Chondrocyte (in vitro differentiated cells): ENCODE data around the gene IQCK. TPM values are rescaled to one million over a fixed set of nuclear protein-coding genes. Genes with fewer than 3 reads are reported as not detected.
A peak's percentile ranks its signal among the peaks of the same experiment; 100 is the strongest.

ENCODE experiments used
- DNase-seq: peaks from one replicate; pipeline ENCODE4 v3.0.0; 2021; ENCODE audit warnings: mixed read lengths, low spot score
- H3K27ac Mint-ChIP-seq: one replicate; pipeline ENCODE4 v1.8.0; 2021; ENCODE audit warnings: mild to moderate bottlenecking, moderate library complexity, mixed read lengths; ENCODE audit not compliant: unreplicated experiment
- H3K27me3 Mint-ChIP-seq: 2 replicates; pipeline ENCODE4 v1.8.0; 2021; ENCODE audit warnings: low read depth, mixed read lengths
- H3K36me3 Mint-ChIP-seq: 2 replicates; pipeline ENCODE4 v1.8.0; 2021; ENCODE audit warnings: low read depth, mixed read lengths
- H3K4me1 Mint-ChIP-seq: 2 replicates; pipeline ENCODE4 v1.8.0; 2021; ENCODE audit warnings: low read depth, mild to moderate bottlenecking, mixed read lengths
- H3K4me3 Mint-ChIP-seq: one replicate; pipeline ENCODE4 v1.8.0; 2021; ENCODE audit warnings: mild to moderate bottlenecking, moderate library complexity, mixed read lengths; ENCODE audit not compliant: unreplicated experiment
- H3K9me3 Mint-ChIP-seq: 2 replicates; pipeline ENCODE4 v1.8.0; 2021; ENCODE audit warnings: low read depth, mixed read lengths
- total RNA-seq: library from RNA; stranded (reverse); gene quantifications from 3 replicates; pipeline ENCODE4 v1.2.1, GENCODE V29; 2021
- TF ChIP-seq, protein P1 (sequence below): fragments of 200-600 bp; sonication (generic); IDR thresholded peaks from 2 replicates; pipeline ENCODE4 v1.5.0; 2021; ENCODE audit warnings: antibody characterized with exemption, mild to moderate bottlenecking, moderate library complexity

The IQCK gene
- total RNA-seq, 1 donor from 2014 or later, result 3.8 TPM

DNA sequence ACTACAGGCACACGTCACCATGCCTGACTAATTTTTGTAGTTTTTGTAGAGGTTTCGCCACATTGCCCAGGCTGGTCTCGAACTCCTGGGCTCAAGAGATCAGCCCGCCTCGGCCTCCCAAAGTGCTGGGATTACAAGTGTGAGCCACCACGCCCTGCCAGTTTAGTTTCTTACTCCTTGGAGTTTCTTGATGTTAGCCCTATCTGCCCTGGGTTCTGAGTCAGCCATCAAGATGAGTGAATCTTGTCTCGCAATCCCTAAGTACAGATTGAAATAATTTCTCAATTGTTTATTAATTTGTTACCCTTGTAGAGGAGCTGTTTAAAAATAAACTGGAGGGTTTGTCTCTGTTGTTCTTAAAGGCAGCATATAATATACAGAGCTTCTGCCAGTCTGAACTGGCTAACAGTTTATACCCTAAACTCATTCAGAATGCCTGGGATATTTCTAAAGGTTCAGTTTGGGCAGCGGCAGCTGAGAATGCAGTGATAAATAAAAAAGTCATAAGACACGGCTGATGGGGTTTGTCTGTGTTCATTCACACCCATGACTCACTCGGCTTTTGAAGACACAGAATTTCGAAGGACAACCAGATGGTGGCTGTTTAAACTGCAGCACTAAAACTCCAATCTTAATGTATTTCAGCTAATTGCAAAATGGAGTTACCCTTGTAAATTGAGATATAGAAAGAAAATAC is 127.0 kb downstream of the IQCK start:
- Mint-ChIP-seq H3K27me3 (no peaks in the 10 kb centered on the region), H3K9me3 (no peaks in the 10 kb centered on the region), H3K4me1 (peaks cover 6% of the 10 kb centered on the region), H3K36me3 (no peaks in the 10 kb centered on the region), H3K27ac (peak overlapping the region; percentile 74), H3K4me3 (no peak overlapping the region)
- no peak for DNase-seq
- TF ChIP-seq, protein P1, sequence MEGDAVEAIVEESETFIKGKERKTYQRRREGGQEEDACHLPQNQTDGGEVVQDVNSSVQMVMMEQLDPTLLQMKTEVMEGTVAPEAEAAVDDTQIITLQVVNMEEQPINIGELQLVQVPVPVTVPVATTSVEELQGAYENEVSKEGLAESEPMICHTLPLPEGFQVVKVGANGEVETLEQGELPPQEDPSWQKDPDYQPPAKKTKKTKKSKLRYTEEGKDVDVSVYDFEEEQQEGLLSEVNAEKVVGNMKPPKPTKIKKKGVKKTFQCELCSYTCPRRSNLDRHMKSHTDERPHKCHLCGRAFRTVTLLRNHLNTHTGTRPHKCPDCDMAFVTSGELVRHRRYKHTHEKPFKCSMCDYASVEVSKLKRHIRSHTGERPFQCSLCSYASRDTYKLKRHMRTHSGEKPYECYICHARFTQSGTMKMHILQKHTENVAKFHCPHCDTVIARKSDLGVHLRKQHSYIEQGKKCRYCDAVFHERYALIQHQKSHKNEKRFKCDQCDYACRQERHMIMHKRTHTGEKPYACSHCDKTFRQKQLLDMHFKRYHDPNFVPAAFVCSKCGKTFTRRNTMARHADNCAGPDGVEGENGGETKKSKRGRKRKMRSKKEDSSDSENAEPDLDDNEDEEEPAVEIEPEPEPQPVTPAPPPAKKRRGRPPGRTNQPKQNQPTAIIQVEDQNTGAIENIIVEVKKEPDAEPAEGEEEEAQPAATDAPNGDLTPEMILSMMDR, result no peak

DNA sequence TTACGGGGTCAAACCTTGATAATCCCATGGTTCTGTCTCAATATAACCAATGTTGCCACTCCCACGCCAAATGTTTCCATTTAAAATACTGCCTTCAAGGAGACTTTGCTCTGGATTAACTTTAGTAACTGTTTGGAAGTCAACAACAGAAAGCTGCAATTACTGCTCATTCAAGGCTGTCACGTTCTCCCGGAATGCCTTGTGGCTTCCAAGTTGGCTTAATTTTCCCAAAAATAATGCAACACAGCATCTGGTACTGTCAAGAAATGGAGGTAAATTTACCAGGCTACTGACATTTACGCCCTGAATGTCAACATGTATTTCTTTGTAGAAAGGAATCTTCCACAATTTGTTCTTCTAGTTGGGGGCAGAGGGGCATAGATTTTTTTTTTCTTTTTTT is 128.4 kb downstream of the IQCK start:
- TF ChIP-seq, protein P1, result no peak
- no peaks in the 10 kb centered on the region for H3K9me3 Mint-ChIP-seq
- no peak for DNase-seq
- H3K27ac Mint-ChIP-seq, result peak overlapping the region; percentile 57
- H3K27me3 Mint-ChIP-seq, result no peaks in the 10 kb centered on the region
- peaks cover 6% of the 10 kb centered on the region for H3K4me1 Mint-ChIP-seq
- no peak overlapping the region for H3K4me3 Mint-ChIP-seq
- H3K36me3 Mint-ChIP-seq, result no peaks in the 10 kb centered on the region

DNA sequence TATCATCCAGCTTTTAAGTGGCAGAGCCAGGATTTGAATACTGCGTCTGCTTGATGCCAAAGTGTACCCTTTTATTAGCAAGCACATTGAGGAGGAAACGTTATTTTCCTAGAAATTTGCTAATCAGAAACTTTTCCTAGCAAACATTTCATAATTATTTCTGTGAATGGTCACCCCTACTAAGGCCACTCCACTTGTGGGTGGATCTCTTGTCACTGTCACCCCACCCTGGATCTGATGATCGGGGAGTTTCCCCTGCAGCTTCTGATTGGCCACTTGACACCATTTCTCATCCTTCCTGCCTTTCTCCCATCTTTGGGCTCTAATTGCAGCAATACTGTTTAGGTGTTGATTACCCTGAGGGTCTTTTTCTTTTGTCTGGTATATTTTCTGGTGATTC is 130.7 kb downstream of the IQCK start:
- Mint-ChIP-seq H3K4me1 (peaks cover 6% of the 10 kb centered on the region), H3K27ac (no peak overlapping the region), H3K36me3 (no peaks in the 10 kb centered on the region), H3K27me3 (no peaks in the 10 kb centered on the region), H3K9me3 (no peaks in the 10 kb centered on the region), H3K4me3 (no peak overlapping the region)
- TF ChIP-seq, protein P1, result no peak
- no peak for DNase-seq

DNA sequence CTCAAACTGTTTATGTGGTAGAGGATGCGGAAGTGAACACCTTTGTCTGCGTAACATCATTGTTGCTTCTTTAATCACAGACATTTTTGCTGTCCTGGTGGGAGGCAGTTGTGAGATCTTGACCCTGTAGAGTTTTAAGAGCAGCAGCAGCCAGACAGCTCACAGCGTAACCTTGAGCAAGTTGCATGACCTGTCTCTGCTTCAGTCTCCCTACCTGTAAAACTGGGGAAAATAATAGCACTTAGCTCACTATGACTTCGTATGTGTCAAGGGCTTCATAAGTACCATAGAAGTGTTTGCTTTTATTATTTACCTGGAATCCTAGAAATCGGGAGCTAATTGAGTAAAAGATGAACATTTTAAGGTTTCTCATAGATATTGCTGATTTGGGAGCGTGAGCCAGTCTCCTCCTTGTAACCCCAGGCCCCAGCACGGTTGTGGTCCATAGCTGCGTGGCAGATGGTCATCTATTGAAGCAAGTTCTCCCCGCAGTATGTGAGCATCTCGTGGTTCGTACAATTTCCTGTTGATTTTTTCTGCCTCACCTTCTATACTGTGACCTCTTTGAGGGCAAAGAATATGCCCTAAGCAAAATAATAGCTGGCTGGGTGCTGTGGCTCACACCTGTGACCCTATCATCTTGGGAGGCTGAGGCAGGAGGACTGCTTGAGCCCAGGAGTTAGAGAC is 132.2 kb downstream of the IQCK start:
- Mint-ChIP-seq H3K9me3 (no peaks in the 10 kb centered on the region), H3K27ac (no peak overlapping the region), H3K4me1 (peaks cover 2% of the 10 kb centered on the region), H3K4me3 (no peak overlapping the region), H3K27me3 (no peaks in the 10 kb centered on the region), H3K36me3 (no peaks in the 10 kb centered on the region)
- no peak for DNase-seq
- TF ChIP-seq, protein P1, result no peak

DNA sequence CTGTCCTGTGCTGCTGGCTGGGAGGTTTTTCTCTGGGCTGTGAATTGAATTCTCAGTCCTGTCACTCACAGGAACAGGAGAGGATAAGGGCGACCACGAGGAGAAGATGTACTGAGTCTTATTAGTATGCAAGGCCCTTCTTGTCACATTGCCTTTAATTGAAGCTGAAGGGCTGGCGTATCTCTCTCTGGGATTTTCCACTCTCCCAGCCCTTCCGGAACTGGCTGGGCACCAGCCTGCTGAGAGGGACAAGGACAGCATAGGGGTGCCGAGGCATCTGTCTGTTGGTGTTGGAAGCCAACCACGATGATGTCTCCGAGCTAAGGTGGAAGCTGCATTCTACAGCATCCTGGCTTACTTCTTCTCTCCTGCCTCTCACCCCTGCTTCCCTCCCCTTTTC is 133.4 kb downstream of the IQCK start:
- TF ChIP-seq, protein P1, result no peak
- Mint-ChIP-seq H3K9me3 (no peaks in the 10 kb centered on the region), H3K36me3 (no peaks in the 10 kb centered on the region), H3K4me3 (no peak overlapping the region), H3K4me1 (no peaks in the 10 kb centered on the region), H3K27ac (no peak overlapping the region), H3K27me3 (no peaks in the 10 kb centered on the region)
- no peak for DNase-seq
